Stimulated activated CD8-positive, alpha-beta memory T cell treated with anti-CD3 and anti-CD28 coated beads, Interleukin-7, amount 100 ng/mL, for 48 hours (primary cell): Measurements from ENCODE around the gene ZNF516.
A peak's percentile ranks its signal among the peaks of the same experiment; 100 is the strongest.

Experiments
- DNase-seq, 2 donors: peaks; one replicate each; pipeline ENCODE4 v3.0.0-alpha.2; 2020; ENCODE audit warnings: low read depth in 1 of 2; ENCODE audit errors: extremely low read depth in 1 of 2

ZNF516 gene

GRCh38 chr18:76402026-76402990, 92.7 kb downstream of the ZNF516 start:
- no peak for DNase-seq

DNA sequence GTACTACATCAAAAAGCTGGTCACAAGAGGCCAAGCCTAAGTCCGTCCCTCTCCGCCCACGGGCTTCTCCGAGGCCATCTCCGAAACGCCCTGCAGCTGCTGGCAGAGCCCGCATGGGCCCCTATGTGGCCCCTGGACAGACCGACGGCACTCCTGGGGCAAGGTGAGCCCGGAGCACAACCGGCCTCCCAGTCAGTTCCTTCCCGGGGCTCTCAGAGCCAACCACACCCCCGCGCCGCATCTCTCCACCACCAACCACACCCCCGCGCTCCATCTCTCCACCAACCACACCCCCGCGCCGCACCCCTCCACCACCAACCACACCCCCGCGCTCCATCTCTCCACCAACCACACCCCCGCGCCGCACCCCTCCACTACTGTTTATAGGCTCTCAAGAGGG, 93.5 kb downstream of the ZNF516 start:
- no peak for DNase-seq

GRCh38 chr18:76399613-76400391, 95.2 kb downstream of the ZNF516 start:
- no peak for DNase-seq

DNA sequence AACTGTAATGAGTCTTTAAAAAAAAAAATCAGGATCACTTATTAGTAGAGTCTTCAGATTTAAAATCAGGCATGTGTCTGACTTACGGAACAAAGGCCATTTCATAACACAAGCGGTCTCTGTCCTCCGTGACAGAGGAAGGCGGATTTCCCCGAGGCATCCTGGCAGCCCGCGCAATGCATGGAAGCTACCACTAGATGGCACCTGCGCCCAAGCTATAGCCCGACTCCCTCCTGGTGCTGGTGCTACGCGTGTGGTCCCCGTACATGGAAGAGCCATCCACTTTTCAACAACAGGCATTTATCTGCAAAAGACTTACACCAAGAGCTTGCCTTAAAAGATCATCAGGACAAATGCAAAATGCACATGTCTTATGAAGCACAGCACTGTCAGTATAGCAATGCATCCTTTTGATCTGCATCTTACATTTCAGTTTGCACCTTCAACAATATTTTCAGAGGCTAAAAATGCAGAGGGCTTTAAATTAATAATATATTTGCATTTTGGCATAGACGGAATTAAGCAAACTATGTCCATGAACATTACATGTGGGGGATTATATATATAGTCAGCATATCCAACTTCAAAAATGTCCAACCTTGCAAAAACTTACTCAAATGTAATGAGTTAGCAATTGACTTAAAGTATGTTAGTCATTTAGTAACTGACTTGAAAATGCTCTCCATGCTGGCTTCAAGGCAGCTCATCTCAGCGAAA, 96.0 kb downstream of the ZNF516 start:
- peak; percentile 49 to 50 for DNase-seq

GRCh38 chr18:76398295-76398694, 96.7 kb downstream of the ZNF516 start:
- DNase-seq = no peak

DNA sequence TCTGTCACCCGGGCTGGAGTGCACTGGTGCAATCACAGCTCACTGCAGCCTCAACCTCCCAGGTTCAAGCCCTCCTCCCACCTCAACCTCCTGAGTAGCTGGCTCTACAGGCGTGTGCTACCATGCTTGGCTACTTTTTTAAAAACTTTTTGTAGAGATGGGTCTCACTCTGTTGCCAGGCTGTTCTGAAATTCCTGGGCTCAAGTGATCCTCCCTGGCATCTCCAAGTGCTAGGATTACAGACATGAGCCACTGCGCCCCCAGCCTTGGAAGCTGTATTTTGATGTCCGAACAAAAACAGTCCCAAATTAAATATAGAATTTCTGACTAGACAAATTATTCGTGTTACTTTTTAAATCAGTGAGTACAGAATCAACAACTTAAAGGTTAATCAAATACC, 97.4 kb downstream of the ZNF516 start:
- no peak for DNase-seq

- no peak for DNase-seq
Observed at GRCh38 chr18:76396792-76397191, 98.2 kb downstream of the ZNF516 start.

DNA sequence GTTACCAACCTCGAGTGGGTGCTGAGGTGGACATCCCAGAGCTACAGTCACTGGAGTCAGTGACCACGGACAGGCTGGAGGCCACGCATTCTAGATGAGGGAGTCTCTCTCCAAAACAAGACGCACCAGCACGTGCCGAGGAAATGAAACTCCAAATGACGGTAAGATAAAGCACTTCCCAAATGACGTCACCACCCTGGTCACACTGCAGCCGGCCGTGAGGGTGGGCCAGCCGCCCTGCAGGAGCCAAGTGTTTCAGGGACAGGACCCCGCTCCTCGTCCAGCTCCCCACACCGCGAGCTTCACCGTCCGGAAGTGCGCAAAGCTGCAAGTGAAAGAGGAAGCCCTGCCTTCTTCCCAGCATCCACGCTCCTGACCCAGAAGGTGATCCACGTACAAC, 99.4 kb downstream of the ZNF516 start:
- DNase-seq = no peak

GRCh38 chr18:76394780-76395476, 100.1 kb downstream of the ZNF516 start:
- DNase-seq = no peak

DNA sequence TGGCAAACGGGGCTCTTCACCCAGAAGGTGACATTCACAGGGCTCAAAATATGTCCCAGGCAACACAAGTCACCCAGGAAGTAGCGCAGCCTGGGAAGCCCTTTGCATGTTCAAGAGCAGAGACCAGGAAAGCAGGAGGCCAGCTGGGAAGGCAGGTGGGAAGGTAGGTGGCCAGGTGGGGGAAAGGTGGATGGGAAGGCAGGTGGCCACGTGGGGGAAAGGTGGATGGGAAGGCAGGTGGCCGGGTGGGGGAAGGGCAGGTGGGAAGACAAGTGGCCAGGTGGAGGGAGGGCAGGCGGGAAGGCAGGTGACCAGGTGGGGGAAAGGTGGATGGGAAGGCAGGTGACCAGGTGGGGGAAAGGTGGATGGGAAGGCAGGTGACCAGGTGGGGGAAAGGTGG, 102.7 kb downstream of the ZNF516 start:
- DNase-seq = no peak

- DNase-seq = no peak
Observed at GRCh38 chr18:76391746-76392145, 103.3 kb downstream of the ZNF516 start.

DNA sequence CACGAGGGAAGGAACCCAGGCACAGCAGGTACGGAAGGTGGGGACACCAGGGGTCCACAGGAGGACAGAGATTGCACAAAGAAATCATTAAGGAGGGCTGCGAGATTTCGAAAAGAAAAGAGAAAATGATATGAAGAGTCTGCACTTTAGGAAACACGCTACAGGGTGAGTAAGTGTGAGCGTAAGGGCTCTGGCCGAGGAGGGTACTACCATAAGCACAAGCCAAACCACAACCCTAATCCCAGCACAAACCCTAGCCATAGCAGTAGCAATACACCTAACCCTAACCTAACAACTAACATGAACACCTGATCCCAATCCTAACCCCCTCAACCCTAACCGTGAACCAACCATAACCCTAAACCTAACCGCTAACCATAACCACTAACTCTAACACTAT, 104.0 kb downstream of the ZNF516 start:
- no peak for DNase-seq

- no peak for DNase-seq
Observed at GRCh38 chr18:76390452-76391035, 104.5 kb downstream of the ZNF516 start.

DNA sequence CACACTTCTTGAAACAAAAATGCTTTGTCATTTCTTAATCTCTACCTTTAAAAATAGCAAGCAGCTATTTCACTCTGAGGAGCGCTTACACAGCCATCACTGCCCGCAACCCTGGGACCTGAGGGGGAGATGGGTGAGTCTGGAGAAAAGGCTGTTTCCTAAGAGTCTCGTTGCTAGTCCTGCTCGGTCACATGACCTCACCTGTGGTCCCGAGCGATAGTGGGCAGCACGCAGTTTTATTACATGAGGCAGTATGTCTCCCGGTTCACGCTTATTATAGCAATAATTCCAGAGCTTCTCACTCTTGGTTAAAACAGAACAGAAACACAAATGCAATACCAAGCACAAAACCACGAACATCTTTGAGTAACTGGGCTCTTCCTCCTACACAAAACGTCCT, 105.3 kb downstream of the ZNF516 start:
- DNase-seq = no peak

DNA sequence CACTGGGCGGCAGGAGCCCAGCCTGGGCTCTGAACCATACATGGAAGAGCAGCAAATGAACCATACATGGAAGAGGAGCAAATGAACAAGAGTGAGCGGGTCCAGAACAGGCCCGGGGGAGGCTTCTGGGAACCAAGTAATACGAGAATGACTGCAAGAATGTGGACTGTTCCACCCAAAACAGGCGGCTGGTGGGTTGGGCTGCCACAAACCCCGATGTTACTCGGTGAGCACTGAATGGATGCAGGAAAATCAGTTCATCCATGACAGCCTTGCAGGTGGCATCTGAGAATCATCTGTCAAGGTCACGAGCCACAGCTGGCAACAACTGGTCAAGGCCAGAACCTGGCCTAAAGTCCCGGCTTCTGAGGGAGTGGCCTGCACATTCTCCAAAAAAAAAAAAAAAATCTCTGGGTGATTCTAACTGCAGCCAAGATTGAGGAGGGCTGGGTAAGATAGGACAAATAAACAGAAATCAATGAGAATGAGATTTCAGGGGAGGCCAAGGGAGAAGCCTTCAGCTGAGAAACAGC, 106.1 kb downstream of the ZNF516 start:
- no peak for DNase-seq

DNA sequence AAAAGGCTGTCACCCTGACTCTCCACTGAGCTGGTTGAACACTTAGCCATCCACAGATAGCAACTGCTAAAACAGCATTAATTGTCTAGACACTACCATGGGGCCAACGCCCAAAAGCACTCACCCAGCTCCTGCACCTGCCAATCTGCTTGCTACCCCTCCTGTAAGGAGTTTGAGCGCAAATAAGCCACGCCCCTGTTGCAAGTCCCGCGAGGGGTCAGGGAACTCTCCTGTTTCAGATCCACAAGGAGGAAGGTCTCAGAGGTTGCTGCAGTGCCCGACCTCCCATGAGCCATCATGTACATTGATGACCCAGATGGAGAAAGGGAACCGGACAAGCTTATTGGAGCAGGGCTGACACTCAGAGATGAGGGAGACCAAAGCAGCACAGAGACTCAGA, 106.8 kb downstream of the ZNF516 start:
- no peak for DNase-seq

GRCh38 chr18:76387608-76388007, 107.4 kb downstream of the ZNF516 start:
- no peak for DNase-seq

GRCh38 chr18:76386886-76387285, 108.2 kb downstream of the ZNF516 start:
- DNase-seq = no peak

GRCh38 chr18:76386071-76386470, 109.0 kb downstream of the ZNF516 start:
- DNase-seq = no peak

DNA sequence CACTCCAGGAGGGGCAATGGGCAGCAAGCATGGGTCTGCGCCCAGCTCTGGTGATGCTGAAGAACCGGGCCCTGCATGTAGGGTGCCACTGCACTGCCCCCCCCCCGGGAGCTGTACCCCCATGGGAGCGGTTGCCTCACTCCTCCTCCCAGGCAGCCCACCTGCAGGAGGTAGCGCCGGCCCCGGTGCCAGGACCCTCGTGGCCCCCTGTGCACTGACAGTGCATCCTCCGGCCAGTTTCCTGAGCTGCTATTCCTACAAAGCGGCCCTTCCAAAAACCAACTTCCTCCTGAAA, 109.4 kb downstream of the ZNF516 start:
- no peak for DNase-seq
